Kidney epithelial cell (primary cell): ENCODE data around the gene GRID1. TPM values are rescaled to one million over a fixed set of nuclear protein-coding genes. Genes with fewer than 3 reads are reported as not detected.

Experiments
- DNase-seq: peaks from one replicate; pipeline ENCODE4 v3.0.0-alpha.2; 2010; ENCODE audit warnings: low read depth
- H3K27me3 ChIP-seq: 2 replicates; pipeline ENCODE4 v1.6.0; 2011; ENCODE audit warnings: low read length; ENCODE audit not compliant: control insufficient read depth, insufficient read depth
- H3K36me3 ChIP-seq: 2 replicates; pipeline ENCODE4 v1.5.1; 2011; ENCODE audit warnings: low read length; ENCODE audit not compliant: control insufficient read depth, insufficient read depth
- H3K4me3 ChIP-seq: 2 replicates; pipeline ENCODE4 v1.5.1; 2011; ENCODE audit warnings: low read depth, mild to moderate bottlenecking, control low read depth, low read length
- total RNA-seq: library from RNA; depleted of rRNA; stranded (reverse); fragments of >200 nt; gene quantifications from 2 replicates; pipeline ENCODE4 v1.2.3, GENCODE V29; 2015
- TF ChIP-seq, protein P1 (sequence below): IDR thresholded peaks from 2 replicates; pipeline ENCODE4 v1.5.1; 2011; ENCODE audit warnings: mild to moderate bottlenecking, moderate library complexity, low read length, control low read depth, inconsistent platforms; ENCODE audit not compliant: insufficient read depth, poor library complexity, severe bottlenecking

Gene GRID1
- total RNA-seq, 1 donor from 2014 or later: 0.33 TPM

DNA sequence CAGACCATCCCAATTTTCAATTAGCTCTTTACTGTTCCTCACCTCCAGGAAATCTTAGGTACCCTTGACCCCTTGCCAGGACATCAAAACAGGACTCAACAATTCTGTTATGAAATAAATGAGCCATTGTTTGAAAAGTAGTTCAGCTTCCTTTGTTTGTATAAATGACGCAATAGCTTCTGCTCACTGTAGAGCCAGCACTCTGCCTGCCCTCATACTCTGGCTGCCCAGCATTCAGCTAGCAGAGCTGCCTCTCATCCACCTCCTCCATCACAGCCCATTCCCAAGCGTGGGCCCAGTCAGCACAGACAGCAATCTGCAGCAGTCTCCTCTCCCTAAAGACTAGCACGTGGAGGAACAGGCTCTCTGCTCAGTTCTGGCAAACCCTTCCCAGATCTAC is 478.6 kb downstream of the GRID1 start:
- DNase-seq: no peak
- Histone ChIP-seq H3K4me3 (no peak overlapping the region), H3K27me3 (no peaks in the 10 kb centered on the region), H3K36me3 (no peaks in the 10 kb centered on the region)
- TF ChIP-seq, protein P1, sequence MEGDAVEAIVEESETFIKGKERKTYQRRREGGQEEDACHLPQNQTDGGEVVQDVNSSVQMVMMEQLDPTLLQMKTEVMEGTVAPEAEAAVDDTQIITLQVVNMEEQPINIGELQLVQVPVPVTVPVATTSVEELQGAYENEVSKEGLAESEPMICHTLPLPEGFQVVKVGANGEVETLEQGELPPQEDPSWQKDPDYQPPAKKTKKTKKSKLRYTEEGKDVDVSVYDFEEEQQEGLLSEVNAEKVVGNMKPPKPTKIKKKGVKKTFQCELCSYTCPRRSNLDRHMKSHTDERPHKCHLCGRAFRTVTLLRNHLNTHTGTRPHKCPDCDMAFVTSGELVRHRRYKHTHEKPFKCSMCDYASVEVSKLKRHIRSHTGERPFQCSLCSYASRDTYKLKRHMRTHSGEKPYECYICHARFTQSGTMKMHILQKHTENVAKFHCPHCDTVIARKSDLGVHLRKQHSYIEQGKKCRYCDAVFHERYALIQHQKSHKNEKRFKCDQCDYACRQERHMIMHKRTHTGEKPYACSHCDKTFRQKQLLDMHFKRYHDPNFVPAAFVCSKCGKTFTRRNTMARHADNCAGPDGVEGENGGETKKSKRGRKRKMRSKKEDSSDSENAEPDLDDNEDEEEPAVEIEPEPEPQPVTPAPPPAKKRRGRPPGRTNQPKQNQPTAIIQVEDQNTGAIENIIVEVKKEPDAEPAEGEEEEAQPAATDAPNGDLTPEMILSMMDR: no peak

DNA sequence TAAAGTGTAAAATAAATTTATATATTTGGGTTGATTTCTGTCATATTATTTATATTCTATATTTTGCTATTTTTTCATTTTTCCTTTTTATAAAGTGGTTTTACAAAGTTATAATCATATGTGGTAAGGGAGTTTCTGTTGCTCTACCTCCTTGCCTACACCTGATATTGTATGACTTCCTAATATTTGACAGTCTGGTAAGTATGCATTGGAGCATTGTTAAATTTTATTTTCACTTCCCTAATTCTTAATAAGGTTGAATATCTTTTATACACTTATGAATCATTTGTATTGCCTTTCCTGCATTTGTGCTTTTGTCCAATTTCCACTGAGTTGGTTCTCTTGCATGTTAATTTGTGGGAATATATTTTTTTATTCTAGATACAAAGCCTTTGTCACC is 492.4 kb downstream of the GRID1 start:
- Histone ChIP-seq H3K27me3 (no peaks in the 10 kb centered on the region), H3K36me3 (no peaks in the 10 kb centered on the region), H3K4me3 (no peak overlapping the region)
- TF ChIP-seq, protein P1: no peak
- no peak for DNase-seq

- no peak for DNase-seq
- no peak overlapping the region for H3K4me3 ChIP-seq
- no peaks in the 10 kb centered on the region for H3K27me3 ChIP-seq
- TF ChIP-seq, protein P1: no peak
- no peaks in the 10 kb centered on the region for H3K36me3 ChIP-seq
Measured at GRCh38 chr10:85873063-85873462, 493.5 kb downstream of the GRID1 start.

GRCh38 chr10:85868627-85869499 is 497.7 kb downstream of the GRID1 start:
- Histone ChIP-seq H3K4me3 (no peak overlapping the region), H3K36me3 (no peaks in the 10 kb centered on the region), H3K27me3 (no peaks in the 10 kb centered on the region)
- TF ChIP-seq, protein P1: no peak
- no peak for DNase-seq

- TF ChIP-seq, protein P1: no peak
- Histone ChIP-seq H3K4me3 (no peak overlapping the region), H3K27me3 (no peaks in the 10 kb centered on the region), H3K36me3 (no peaks in the 10 kb centered on the region)
- no peak for DNase-seq
Measured at GRCh38 chr10:85864868-85865526, 501.6 kb downstream of the GRID1 start.
